ENCODE measurements around the gene SMOC2. TPM values are rescaled to one million over a fixed set of nuclear protein-coding genes. Genes with fewer than 3 reads are reported as not detected.

Gene SMOC2
- total RNA-seq, 4 donors from 2014 or later: 30.5 to 52.4 (median 37.9) TPM

GRCh38 chr6:168715643-168716481 lies 274.9 kb downstream of the SMOC2 start:
- no peak for TF ChIP-seq CTCF (IDR thresholded peaks at IDR 0.05; ENCODE audit: low read depth)

GRCh38 chr6:168716581-168716980 lies 275.6 kb downstream of the SMOC2 start:
- TF ChIP-seq CTCF (IDR thresholded peaks at IDR 0.05; ENCODE audit: low read depth): no peak

- TF ChIP-seq CTCF (IDR thresholded peaks at IDR 0.05; ENCODE audit: low read depth): no peak
These were observed 276.5 kb downstream of the SMOC2 start for GRCh38 chr6:168717491-168717890.

Other genes with a start within 250 kb of the SMOC2 start
- under 1 TPM in 1 of 4 donors, not detected in 3; 0.38 TPM for gene DACT2, start 121.4 kb upstream of the SMOC2 start, total RNA-seq